ENCODE data around the gene DNAJB1.

DNA sequence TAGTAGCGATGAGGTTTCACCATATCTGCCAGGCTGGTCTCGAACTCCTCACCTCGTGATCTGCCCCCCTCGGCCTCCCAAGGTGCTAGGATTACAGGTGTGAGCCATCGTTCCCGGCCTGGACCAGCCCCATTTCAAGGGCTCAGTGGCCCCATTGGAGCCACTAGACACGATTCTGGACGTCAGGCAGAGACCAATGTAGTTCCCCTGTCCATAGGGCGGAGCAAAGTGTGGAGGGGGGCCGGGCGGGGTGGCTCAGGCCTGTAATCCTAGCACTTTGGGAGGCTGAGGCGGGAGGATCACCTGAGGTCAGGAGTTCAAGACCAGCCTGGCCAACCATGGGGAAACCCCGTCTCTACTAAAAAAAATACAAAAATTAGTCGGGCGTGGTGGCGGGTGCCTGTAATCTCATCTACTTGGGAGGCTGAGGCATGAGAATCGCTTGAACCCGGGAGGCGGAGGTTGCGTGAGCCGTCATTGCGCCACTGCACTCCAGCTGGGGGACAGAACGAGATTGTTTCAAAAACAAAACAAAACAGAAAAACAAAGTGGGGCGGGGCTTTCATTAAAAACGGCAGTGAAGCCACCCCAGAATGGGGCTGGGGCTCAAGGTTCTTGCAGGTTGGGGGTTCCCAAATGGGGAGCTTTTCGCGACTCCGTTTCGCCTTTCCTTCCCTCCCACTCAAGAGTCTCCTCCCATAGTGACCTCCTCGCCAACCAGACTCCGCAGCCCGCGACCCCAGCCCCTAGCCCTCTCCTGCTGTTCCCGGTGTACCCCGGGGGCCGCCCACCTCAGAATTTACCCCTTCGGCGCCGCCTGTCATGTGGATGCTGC, 10.4 kb upstream of the DNAJB1 start:
- TF ChIP-seq EZH2 (IDR thresholded peaks at IDR 0.05; ENCODE audit: insufficient read depth, poor library complexity, severe bottlenecking) (no peak), EZH2phosphoT487 (IDR thresholded peaks at IDR 0.05; ENCODE audit: insufficient read depth, low read depth) (no peak)

Data from GM23248 (cell line).